Measurements from ENCODE around the gene NPAS2.

The NPAS2 gene

GRCh38 chr2:100990166-100990565 lies 170.2 kb downstream of the NPAS2 start:
- no peak for DNase-seq (ENCODE audit: low read depth)

DNA sequence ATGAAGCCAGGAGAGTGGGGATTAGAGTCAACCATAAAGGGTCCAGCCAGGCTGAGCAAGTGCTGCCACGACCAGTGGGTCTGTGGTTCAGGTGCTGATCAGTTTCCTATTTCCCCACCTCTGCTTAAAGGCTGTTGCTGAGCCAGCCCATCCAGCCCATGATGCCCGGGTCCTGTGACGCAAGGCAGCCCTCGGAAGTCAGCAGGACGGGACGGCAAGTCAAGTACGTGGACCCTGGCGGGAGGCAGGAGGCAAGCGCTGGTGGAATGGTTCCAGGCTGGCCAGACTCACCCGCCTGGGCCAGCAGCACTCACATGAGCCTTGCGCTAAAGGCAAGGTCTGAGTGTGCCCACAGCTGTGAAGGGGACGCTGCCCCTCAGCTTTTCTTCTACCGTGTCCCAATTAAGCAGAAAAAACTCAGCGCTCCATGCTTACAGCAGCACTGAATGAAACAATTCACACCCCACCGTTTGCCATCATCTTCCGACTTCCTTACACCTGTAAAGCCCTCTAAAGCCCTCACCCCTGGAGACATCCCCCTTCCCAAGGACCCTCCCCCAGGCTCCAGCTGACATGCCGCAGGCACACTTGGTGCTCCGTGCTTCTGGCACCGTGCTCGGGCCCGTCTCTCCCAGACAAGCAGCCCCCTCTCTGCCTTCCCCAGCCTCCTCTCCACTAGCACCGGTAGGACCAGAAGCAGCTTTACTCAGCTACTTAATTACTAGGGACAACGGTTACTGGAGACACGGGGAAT lies 170.9 kb downstream of the NPAS2 start:
- no peak for DNase-seq (ENCODE audit: low read depth)

DNA sequence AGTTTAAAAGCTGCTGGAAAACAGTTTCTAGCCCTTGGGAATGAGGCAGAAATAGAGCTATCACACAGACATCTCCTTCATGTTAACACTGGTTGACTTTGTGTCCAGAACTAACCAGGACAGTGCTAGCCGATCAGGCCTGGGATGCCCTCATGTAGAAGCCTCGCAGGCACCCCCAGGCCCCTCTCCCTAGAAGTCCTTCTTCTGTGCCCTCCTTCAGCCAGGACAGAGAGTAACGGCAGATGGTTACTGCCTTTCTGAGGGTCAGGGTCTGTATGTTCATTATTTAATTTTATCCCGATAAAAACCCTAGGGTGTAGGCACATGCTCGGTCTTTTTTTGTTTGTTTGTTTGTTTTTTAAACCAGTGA lies 171.4 kb downstream of the NPAS2 start:
- DNase-seq (ENCODE audit: low read depth): no peak

GRCh38 chr2:100992262-100992661 lies 172.3 kb downstream of the NPAS2 start:
- DNase-seq (ENCODE audit: low read depth): no peak

DNA sequence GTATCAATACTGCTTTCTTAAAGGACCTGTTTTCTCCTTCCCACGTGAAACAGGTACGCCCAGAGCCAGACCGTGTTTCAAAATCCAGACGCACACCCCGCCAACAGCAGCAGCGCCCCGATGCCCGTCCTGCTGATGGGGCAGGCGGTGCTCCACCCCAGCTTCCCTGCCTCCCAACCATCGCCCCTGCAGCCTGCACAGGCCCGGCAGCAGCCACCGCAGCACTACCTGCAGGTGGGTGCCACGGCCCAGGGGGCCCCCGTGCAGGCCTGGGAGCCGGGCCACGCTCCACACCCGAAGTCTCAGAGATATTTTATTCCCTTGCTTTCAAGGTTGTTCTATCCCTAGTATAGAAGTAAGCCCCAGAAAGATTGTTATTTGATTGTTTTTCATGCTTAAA lies 173.4 kb downstream of the NPAS2 start:
- DNase-seq (ENCODE audit: low read depth): no peak

- no peak for DNase-seq (ENCODE audit: low read depth)
Measured at GRCh38 chr2:100995309-100996075, 175.6 kb downstream of the NPAS2 start.

- DNase-seq (ENCODE audit: low read depth): no peak
Measured at GRCh38 chr2:100997509-100998234, 177.7 kb downstream of the NPAS2 start.

- DNase-seq (ENCODE audit: low read depth): no peak
Measured at GRCh38 chr2:100998235-100998573, 178.3 kb downstream of the NPAS2 start.

GRCh38 chr2:100999995-101000394 lies 180.1 kb downstream of the NPAS2 start:
- DNase-seq (ENCODE audit: low read depth): no peak

DNA sequence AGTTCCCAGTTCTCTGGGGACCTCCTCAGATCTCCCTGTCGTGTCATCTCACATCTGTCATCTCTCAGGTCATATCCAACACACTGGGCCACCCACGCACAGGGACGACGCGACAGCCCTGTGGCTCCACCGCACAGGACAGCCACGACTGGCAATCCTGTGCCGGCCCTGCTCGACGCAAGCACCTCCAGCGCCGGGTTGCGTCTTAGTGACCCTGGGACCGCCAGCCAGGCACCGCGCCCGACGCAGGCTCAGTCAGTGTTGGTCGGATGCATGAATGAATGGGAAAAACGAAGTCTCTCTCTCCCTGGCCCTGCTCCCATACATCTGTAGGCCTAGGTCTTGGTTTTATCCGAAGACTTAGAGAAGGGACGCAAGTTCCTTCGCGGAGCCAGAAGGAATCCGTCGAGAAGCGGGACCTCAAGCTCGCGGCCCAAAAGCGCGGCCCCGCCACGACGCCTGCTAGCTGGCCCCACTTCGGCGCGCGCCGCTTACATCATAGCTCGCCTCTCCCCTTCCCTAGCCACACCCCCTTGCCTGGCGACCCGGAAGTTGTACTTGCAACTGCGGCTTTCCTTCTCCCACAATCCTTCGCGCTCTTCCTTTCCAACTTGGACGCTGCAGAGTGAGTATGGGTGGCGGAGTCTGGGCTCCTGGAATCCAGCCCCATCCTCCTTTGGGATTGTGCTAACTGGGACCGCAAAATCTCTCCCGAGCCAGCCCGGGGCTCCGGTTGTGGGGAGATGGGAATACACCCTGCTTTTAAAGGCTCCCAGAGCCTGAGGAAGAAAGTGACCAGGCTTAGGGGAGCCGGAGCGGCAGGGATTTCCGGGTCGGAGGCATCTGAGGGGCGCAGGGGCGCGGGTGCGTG lies 182.0 kb downstream of the NPAS2 start, which contains the start of gene RPL31:
TSS of gene RPL31 (plus strand) at position 599 of the 871 bp plus-strand sequence. CDS start 413 bp downstream, outside the sequence.
- peak; percentile 90 for DNase-seq (ENCODE audit: low read depth)

DNA sequence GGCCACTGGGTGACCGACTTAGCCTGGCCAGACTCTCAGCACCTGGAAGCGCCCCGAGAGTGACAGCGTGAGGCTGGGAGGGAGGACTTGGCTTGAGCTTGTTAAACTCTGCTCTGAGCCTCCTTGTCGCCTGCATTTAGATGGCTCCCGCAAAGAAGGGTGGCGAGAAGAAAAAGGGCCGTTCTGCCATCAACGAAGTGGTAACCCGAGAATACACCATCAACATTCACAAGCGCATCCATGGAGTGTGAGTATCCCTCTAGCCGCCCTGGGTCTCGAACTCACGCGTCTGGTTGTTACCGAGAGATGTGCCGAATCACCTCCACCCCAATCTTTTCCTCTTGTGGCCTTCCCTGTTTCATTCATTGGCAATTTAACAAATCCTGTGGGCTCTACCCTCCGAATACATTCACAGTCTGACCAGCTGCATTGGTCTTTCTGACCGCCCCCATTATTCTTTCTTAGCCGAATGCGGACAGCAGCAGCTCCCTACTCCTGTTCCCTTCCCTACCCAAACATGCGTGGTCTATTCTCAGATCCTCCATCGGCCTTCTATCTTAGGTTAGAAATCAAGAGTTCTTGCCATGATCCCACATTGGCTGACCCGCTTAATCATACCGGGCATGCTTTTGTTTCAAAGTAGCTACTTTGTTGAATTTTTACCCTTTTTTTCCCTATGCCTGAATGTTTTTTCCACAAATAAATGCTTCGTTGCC lies 182.8 kb downstream of the NPAS2 start:
- no peak for DNase-seq (ENCODE audit: low read depth)

DNA sequence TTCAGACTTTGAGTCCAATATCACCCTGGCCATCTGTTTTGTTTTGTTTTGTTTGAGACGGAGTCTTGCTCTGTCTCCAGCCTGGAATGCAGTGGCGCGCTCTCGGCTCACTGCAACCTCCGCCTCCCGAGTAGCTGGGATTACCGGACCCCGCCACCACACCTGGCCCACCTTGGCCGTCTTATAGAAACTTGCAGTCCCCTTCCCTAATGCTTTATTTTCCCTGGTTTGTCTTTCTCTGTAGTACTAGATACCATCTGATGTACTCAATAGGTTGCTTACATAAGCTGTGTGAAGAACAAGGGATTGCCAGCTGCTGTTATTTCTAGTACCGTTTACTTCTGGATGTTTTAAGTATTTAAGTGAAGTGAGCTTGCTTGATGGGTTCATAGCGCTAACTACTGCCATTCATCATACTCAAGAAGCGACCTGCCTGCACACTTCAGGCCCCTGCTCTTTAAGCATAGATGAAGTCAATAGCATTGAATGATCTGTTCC lies 183.4 kb downstream of the NPAS2 start:
- DNase-seq (ENCODE audit: low read depth): no peak

DNA sequence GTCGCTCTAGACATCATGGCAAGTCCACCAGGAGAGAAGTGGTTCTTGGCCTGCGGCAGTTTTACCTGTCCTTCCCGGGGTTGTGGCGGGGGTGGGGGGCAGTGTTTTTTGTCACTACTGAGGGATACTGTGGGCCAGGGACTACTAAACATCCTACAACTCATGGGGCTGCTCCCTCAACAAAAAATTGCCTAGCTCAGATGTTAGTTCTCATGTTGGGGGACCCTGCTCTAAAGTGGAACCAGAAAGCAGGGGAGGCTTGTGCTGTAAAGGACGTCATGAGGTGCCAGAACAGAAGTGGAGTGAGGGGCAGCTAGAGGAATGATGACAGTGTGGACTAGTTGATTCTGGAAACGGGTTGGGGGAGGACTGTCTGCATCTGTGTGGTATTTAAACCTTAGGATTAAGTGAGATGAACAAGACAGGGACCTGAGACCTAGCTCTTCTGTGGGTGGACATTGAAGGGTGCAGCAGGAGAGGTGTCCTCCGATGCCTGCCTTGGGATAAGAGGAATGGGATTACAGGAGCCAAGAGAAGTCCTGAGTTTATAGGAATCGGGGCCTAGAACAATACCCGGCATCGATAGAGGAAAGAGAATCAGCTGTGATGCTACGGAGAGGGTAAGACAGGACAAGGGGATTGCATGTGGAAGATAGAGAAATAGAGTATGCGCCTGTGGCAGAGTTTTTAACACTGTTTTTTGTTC lies 184.8 kb downstream of the NPAS2 start:
- no peak for DNase-seq (ENCODE audit: low read depth)

DNA sequence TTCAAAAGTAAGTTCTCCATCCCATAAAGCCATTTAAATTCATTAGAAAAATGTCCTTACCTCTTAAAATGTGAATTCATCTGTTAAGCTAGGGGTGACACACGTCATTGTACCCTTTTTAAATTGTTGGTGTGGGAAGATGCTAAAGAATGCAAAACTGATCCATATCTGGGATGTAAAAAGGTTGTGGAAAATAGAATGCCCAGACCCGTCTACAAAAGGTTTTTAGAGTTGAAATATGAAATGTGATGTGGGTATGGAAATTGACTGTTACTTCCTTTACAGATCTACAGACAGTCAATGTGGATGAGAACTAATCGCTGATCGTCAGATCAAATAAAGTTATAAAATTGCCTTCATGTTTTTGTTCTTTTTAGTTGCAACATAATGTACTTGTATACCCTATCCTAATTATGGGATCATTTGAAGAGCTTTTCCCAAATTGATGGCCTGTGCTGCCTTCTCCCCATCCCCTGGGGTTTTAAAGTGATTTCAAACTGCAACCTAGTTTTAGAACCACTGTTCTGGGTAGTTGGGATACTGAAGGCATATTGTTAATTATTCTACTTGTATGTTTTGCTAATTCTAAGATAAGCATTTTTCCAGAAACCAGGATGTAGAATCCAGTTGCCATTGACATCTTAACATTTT lies 186.3 kb downstream of the NPAS2 start:
- no peak for DNase-seq (ENCODE audit: low read depth)

DNA sequence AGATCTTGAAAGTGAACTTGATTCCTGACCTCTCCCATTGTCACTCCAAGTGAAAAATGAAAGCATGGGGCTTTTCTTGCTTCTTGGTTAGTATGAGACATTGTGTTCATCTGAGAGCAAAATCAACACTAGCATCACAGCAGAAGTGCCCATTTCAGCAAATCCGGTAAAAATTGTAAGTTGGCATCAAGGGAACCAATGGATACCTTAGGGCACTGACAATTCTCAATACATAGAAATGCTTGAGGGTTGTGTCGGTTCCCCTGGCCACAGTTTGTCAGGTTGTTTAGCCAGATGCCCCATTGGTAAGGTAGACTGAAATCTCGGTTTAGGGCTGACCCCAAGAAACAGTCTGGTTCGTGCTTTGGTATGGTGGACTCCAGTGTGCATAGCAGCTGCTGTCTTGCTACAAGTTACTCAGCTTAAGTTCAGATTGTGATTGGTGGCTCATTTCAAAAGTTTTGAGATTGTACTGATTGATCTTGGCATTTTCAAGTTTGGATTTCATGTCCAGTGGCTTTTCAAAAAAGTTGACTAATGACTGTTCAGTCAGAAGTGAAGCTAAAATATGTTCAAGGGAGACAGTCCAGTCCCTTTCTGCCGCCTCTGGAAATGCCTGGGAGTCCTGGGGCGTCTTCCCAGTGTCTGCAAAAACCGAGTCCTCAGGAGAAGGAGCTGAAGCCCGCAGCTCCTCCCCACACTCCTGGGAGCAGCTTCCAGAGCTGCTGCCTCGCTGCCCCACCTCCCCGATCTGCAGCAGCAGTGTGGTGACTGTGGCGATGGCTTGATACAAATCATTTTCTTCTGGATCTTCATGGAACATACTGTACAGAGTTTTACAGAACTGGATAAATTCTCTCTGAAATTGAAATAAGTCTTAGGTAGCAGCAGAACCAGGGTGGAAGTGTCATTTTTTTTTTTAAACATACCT lies 187.7 kb downstream of the NPAS2 start:
- DNase-seq (ENCODE audit: low read depth): no peak

GRCh38 chr2:101011152-101011551 lies 191.2 kb downstream of the NPAS2 start:
- no peak for DNase-seq (ENCODE audit: low read depth)

- no peak for DNase-seq (ENCODE audit: low read depth)
Measured at GRCh38 chr2:101012054-101012705, 192.2 kb downstream of the NPAS2 start.

- DNase-seq (ENCODE audit: low read depth): peak; percentile 14
Measured at GRCh38 chr2:101012706-101013181, 192.8 kb downstream of the NPAS2 start.
